BLaER1 treated with 17β-estradiol and CSF1 and Interleukin-3, amounts not matched to agents 10 nM and 100 nM (cell line): ENCODE results near the gene MT1E.

Source experiments
- H3K27ac ChIP-seq, 11 experiments: shearing (Covaris generic); formaldehyde crosslinking; 2 replicates each; pipeline ENCODE4 v1.8.1; 2022
- H3K27me3 ChIP-seq, 11 experiments: shearing (Covaris generic); formaldehyde crosslinking; 2 replicates each; pipeline ENCODE4 v1.8.1; 2022
- H3K36me3 ChIP-seq, 11 experiments: shearing (Covaris generic); formaldehyde crosslinking; 2 replicates each; pipeline ENCODE4 v1.8.1; 2022
- H3K4me1 ChIP-seq, 10 experiments: shearing (Covaris generic); formaldehyde crosslinking; 2 replicates each; pipeline ENCODE4 v1.8.1; 2022
- H3K4me2 ChIP-seq, 11 experiments: shearing (Covaris generic); formaldehyde crosslinking; 2 replicates each; pipeline ENCODE4 v1.8.1; 2022
- H3K4me3 ChIP-seq, 10 experiments: shearing (Covaris generic); formaldehyde crosslinking; 2 replicates each; pipeline ENCODE4 v1.8.1; 2022
- H3K9ac ChIP-seq, 11 experiments: shearing (Covaris generic); formaldehyde crosslinking; 2 replicates each; pipeline ENCODE4 v1.8.1; 2022
- H3K9me3 ChIP-seq, 11 experiments: shearing (Covaris generic); formaldehyde crosslinking; replicated peaks in 1 of 11; 2 replicates each; pipeline ENCODE4 v1.8.1; 2022
- H4K20me1 ChIP-seq, 11 experiments: shearing (Covaris generic); formaldehyde crosslinking; 2 replicates each; pipeline ENCODE4 v1.8.1; 2022
- Cebpa-rat ChIP-seq, 11 experiments: shearing (Covaris generic); IDR thresholded peaks; 2 replicates each; pipeline ENCODE4 v1.8.1; 2022

The MT1E gene

GRCh38 chr16:56610017-56610608 lies 15.5 kb upstream of the MT1E start:
- H4K20me1 ChIP-seq = 0 out of 22 replicates have a peak, but pooled peaks cover 0 to 6% (median 0%) of the 10 kb centered on the region in 11 experiments
- no peaks in the 10 kb centered on the region for H3K9me3 ChIP-seq
- no peak for TF ChIP-seq Cebpa-rat (IDR thresholded peaks at IDR 0.05)
- peak overlapping the region in 10 of 11 experiments; percentile 65 to 76 (median 69); a peak in 18 of 22 replicates for H3K9ac ChIP-seq
- peak overlapping the region; percentile 96 to 100 (median 99) for H3K4me2 ChIP-seq
- H3K27me3 ChIP-seq = peaks cover 0 to 7% (median 3%) of the 10 kb centered on the region in 11 experiments; a peak in 11 of 22 replicates
- peak overlapping the region; percentile 12 to 81 (median 53); a peak in 17 of 22 replicates for H3K27ac ChIP-seq
- peak overlapping the region; percentile 58 to 73 (median 64); a peak in 18 of 20 replicates for H3K4me3 ChIP-seq
- peaks cover 42 to 54% (median 48%) of the 10 kb centered on the region in 10 experiments for H3K4me1 ChIP-seq
- H3K36me3 ChIP-seq = no peaks in the 10 kb centered on the region

DNA sequence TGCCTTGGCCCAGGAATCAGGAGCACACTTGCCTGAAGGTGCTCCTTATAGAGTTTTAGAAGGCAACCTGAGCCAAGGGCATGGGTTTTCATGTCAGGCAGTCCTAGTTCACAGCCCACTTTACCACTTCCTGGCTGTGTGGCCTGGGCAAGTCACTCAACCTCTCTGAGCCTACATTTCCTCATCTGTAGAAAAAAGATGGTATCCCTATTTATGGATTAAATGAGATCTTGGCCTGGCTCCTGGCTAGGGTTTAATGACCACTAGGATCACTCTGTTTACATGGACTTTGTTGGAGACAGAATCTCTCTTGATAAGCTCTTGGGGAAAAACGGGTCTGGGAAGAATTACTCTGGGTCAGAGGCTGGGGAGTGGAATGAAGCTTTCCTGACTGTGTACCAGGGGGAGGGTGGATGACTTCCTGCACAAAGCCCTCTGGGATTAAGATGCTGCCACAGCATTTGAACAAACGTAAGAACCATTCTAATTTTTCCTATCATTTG lies 14.9 kb upstream of the MT1E start:
- peak overlapping the region in 9 of 11 experiments; percentile 2 to 81 (median 48); a peak in 8 of 22 replicates for H3K27ac ChIP-seq
- no peaks in the 10 kb centered on the region for H3K9me3 ChIP-seq
- peak overlapping the region in 6 of 11 experiments; percentile 18 to 71 (median 54); a peak in 7 of 22 replicates for H3K9ac ChIP-seq
- no peaks in the 10 kb centered on the region for H3K36me3 ChIP-seq
- H3K4me1 ChIP-seq = peaks cover 42 to 53% (median 48%) of the 10 kb centered on the region in 10 experiments
- peaks cover 0 to 12% (median 8%) of the 10 kb centered on the region in 11 experiments; a peak in 19 of 22 replicates for H3K27me3 ChIP-seq
- H3K4me3 ChIP-seq = peak overlapping the region in 1 of 10 experiments; percentile 73; a peak in 1 of 20 replicates
- TF ChIP-seq Cebpa-rat (IDR thresholded peaks at IDR 0.05) = no peak
- H3K4me2 ChIP-seq = peak overlapping the region; percentile 96 to 100 (median 99)
- 0 out of 22 replicates have a peak, but pooled peaks cover 0 to 6% (median 0%) of the 10 kb centered on the region in 11 experiments for H4K20me1 ChIP-seq

DNA sequence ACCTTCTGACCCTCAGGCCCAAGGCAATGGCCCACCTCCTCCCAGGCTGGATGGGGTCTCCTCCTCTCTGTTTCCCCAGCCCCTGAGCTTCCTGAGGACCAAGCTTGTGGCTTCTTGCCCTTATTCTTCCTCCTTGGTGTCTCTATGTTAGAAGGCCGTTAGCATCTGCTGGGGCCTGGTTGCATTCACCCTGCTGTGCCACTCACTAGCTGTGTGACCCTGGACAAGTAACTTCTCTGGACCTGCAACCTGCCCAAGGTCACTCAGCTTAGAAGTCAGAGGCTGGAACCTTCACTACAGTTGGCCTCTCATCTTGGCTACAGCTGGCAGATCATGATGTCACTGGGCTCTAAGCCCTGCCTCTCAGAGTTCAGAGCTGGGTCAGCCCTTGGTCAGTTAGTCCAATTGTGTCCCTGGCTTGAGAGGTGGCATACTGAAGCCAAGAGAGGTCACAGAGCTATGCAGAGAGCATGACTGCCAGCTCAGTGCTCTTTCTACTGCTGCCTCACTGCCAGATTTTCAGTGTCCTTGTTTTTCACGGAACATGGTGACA lies 14.2 kb upstream of the MT1E start:
- Histone ChIP-seq H3K27me3 (peaks cover 4 to 19% (median 15%) of the 10 kb centered on the region in 11 experiments), H4K20me1 (0 out of 22 replicates have a peak, but pooled peaks cover 0 to 6% (median 0%) of the 10 kb centered on the region in 11 experiments), H3K4me1 (peaks cover 42 to 49% (median 48%) of the 10 kb centered on the region in 10 experiments), H3K4me3 (no peak overlapping the region), H3K4me2 (peak overlapping the region; percentile 96 to 100 (median 99)), H3K36me3 (no peaks in the 10 kb centered on the region), H3K9me3 (no peaks in the 10 kb centered on the region), H3K9ac (peak overlapping the region in 3 of 11 experiments; percentile 18 to 71 (median 70); a peak in 2 of 22 replicates), H3K27ac (peak overlapping the region in 4 of 11 experiments; percentile 30 to 81 (median 71); a peak in 6 of 22 replicates)
- no peak for TF ChIP-seq Cebpa-rat (IDR thresholded peaks at IDR 0.05)

- Histone ChIP-seq H3K4me1 (peaks cover 24 to 34% (median 29%) of the 10 kb centered on the region in 10 experiments), H3K4me2 (no peak overlapping the region), H3K27me3 (peaks cover 28 to 43% (median 38%) of the 10 kb centered on the region in 11 experiments), H4K20me1 (peaks cover 0 to 11% (median 0%) of the 10 kb centered on the region in 11 experiments; a peak in 3 of 22 replicates), H3K9ac (no peak overlapping the region), H3K4me3 (no peak overlapping the region), H3K27ac (no peak overlapping the region), H3K36me3 (no peaks in the 10 kb centered on the region), H3K9me3 (peaks cover 0 to 6% (median 0%) of the 10 kb centered on the region in 11 experiments; a peak in 1 of 22 replicates)
- TF ChIP-seq Cebpa-rat (IDR thresholded peaks at IDR 0.05) = no peak
Observed at GRCh38 chr16:56613706-56614105, 11.9 kb upstream of the MT1E start.

- Histone ChIP-seq H3K36me3 (no peaks in the 10 kb centered on the region), H3K9ac (no peak overlapping the region), H4K20me1 (peaks cover 0 to 9% (median 0%) of the 10 kb centered on the region in 11 experiments; a peak in 3 of 22 replicates), H3K9me3 (peaks cover 0 to 6% (median 0%) of the 10 kb centered on the region in 11 experiments; a peak in 1 of 22 replicates), H3K4me1 (peaks cover 19 to 26% (median 21%) of the 10 kb centered on the region in 10 experiments), H3K4me3 (no peak overlapping the region), H3K27me3 (peaks cover 36 to 51% (median 47%) of the 10 kb centered on the region in 11 experiments), H3K27ac (no peak overlapping the region), H3K4me2 (no peak overlapping the region)
- TF ChIP-seq Cebpa-rat (IDR thresholded peaks at IDR 0.05) = no peak
Observed at GRCh38 chr16:56614549-56614991, 11.0 kb upstream of the MT1E start.

GRCh38 chr16:56615353-56615752 lies 10.2 kb upstream of the MT1E start:
- no peak overlapping the region for H3K4me3 ChIP-seq
- H3K4me2 ChIP-seq = no peak overlapping the region
- H3K27ac ChIP-seq = no peak overlapping the region
- peaks cover 0 to 9% (median 0%) of the 10 kb centered on the region in 11 experiments; a peak in 3 of 22 replicates for H4K20me1 ChIP-seq
- H3K9me3 ChIP-seq = peaks cover 0 to 6% (median 0%) of the 10 kb centered on the region in 11 experiments; a peak in 1 of 22 replicates
- no peak overlapping the region for H3K9ac ChIP-seq
- H3K27me3 ChIP-seq = peaks cover 44 to 59% (median 55%) of the 10 kb centered on the region in 11 experiments
- no peaks in the 10 kb centered on the region for H3K36me3 ChIP-seq
- peaks cover 13 to 19% (median 14%) of the 10 kb centered on the region in 10 experiments for H3K4me1 ChIP-seq
- TF ChIP-seq Cebpa-rat (IDR thresholded peaks at IDR 0.05) = no peak

DNA sequence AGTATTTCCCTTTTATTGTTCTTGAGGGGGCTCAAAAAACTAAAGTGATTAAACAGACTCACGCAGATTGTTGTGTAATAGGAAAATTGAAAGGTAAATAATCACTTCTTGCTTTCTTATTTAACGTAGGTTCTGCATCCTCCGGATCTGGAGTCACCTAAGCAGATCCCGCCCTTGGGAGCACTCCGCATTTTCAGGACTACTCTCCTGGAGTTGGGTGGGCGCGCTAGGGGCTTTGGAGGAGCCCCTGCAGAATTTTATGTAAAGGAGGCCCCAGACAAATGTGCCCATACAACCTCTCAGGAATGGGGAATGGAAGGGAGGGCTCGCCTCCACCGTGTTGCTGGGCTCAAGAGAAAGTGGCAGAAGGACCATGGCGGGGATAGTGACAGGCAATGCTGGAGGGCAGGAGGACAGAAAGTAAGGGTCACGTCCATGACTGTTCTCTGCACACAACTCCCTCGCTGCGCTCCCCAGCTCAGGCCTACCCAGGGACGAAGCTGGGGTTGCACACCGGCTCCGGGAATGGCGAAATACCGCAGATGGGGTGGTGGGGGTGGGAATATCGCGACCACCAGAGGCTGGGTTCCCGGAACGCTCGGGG lies 8.9 kb upstream of the MT1E start:
- no peak for TF ChIP-seq Cebpa-rat (IDR thresholded peaks at IDR 0.05)
- Histone ChIP-seq H3K27me3 (peaks cover 47 to 73% (median 65%) of the 10 kb centered on the region in 11 experiments), H3K27ac (no peak overlapping the region), H3K36me3 (no peaks in the 10 kb centered on the region), H3K9ac (no peak overlapping the region), H3K9me3 (peaks cover 0 to 6% (median 0%) of the 10 kb centered on the region in 11 experiments; a peak in 1 of 22 replicates), H4K20me1 (peaks cover 0 to 9% (median 0%) of the 10 kb centered on the region in 11 experiments; a peak in 3 of 22 replicates), H3K4me2 (peak overlapping the region in 3 of 11 experiments; percentile 9 to 55 (median 22); a peak in 4 of 22 replicates), H3K4me1 (peaks cover 0 to 5% (median under 1%) of the 10 kb centered on the region in 10 experiments; a peak in 10 of 20 replicates), H3K4me3 (no peak overlapping the region)
